Measurements from ENCODE around the gene AACS. TPM values are rescaled to one million over a fixed set of nuclear protein-coding genes. Genes with fewer than 3 reads are reported as not detected.
"Not testable (repeated sequence)": the region's sequence is repeated elsewhere in the genome, so short reads cannot be mapped to it uniquely, and the experiment has no call there.

Gene AACS
- total RNA-seq, 1 donor from 2014 or later, result 21.7 TPM

DNA sequence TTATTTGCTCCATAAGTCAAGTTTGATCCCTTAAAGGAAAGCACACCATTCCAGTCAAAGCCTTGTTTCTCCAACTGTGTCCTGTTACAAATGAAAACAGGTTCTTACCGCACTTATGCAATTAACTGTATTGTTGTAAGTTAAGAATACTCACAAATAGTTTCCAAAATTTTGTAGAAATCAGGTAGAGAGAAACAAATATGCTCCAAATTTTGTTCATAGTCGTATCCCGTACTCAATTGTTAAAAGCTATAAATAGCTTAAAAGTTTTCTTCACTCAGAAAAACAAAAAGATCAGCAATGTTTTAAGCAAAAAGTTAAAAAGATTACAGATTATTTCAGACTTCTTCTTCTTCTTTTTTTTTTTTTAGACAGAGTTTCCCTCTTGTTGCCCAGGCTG, 4.0 kb upstream of the AACS start:
- H3K36me3 ChIP-seq, result no peaks in the 10 kb centered on the region
- H3K27me3 ChIP-seq (ENCODE audit: low read depth), result peaks cover 3% of the 10 kb centered on the region
- H3K4me3 ChIP-seq, result no peak overlapping the region
- H3K27ac ChIP-seq, result no peak overlapping the region
- ATAC-seq, result no peak
- TF ChIP-seq, protein P1, sequence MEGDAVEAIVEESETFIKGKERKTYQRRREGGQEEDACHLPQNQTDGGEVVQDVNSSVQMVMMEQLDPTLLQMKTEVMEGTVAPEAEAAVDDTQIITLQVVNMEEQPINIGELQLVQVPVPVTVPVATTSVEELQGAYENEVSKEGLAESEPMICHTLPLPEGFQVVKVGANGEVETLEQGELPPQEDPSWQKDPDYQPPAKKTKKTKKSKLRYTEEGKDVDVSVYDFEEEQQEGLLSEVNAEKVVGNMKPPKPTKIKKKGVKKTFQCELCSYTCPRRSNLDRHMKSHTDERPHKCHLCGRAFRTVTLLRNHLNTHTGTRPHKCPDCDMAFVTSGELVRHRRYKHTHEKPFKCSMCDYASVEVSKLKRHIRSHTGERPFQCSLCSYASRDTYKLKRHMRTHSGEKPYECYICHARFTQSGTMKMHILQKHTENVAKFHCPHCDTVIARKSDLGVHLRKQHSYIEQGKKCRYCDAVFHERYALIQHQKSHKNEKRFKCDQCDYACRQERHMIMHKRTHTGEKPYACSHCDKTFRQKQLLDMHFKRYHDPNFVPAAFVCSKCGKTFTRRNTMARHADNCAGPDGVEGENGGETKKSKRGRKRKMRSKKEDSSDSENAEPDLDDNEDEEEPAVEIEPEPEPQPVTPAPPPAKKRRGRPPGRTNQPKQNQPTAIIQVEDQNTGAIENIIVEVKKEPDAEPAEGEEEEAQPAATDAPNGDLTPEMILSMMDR (IDR thresholded peaks at IDR 0.05), result no peak
- H3K4me1 ChIP-seq, result peaks cover 15% of the 10 kb centered on the region
- intact Hi-C loops (cut with DNase I), result no loop called here
- DNase-seq, result no peak
- H3K9me3 ChIP-seq, result no peaks in the 10 kb centered on the region

DNA sequence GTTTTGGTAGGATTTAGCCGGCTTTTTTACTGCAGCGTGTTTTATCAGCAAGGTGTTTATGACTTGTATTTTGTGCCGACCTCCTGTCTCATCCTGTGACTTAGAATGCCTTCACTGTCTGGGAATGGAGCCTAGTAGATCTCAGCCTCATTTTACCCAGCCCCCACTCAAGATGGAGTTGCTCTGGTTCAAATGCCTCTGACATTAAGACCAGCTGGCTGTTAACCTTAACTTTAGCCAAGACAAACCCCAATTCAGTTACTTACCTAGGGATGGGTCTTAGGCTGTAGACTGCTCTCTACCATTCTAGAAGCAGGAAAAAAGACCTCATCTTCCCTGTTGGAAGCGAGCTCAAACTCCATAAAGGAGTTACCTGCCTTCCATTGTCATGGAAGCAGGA, 1.7 kb upstream of the AACS start:
- DNase-seq; H3K9me3 ChIP-seq; H3K36me3 ChIP-seq; H3K4me3 ChIP-seq; intact Hi-C loops (cut with DNase I); H3K27ac ChIP-seq; ATAC-seq; H3K27me3 ChIP-seq (ENCODE audit: low read depth): not testable (repeated sequence)
- H3K4me1 ChIP-seq, result peaks cover 15% of the 10 kb centered on the region

DNA sequence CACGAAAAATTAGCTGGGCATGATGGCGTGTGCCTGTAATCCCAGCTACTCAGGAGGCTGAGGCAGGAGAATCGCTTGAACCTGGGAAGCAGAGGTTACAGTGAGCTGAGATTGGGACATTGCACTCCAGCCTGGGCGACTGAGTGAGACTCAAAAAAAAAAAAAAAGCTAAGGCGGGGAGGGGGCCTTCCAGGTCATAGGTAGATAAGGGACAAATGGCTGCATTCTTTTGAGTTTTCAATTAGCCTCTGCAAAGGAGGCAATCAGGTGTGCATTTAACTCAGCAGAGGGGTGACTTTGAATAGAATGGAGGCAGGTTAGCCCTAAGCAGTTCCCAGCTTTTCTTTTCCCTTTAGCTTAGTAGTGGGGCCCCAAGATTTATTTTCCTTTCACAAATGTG, 743 bp upstream of the AACS start:
- no peak for DNase-seq
- peak overlapping the region; percentile 83 for H3K4me3 ChIP-seq

DNA sequence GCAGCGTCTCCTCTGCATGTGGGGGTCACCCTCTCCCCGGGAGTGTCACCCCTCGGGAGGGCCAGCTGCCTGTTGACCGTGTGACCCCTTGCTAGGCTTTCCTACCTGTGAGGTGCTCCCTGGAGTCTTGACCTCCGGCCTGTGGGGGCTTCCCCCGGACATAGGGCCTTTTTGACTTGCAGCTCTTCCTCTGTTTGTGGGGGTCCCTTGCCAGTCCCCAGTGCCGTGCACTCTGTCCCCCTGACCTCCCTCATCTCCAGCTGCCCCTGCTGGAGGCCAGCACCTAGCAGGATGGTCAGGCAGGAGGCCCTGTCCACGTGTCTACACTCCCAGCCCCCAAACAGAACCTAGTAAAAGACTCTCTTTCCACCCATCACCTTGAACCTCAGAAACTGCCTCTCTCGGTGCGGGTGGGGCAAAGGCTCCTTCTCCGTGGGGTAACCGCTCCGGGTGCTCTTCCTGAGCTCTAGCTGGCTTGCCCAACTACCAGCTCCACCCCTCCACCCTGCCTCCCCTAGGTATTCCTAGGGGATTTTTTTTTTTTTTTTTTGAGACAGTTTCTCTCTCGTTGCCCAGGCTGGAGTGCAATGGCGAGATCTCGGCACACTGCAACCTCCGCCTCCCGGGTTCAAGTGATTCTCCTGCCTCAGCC, 810 bp downstream of the AACS start:
- no peaks in the 10 kb centered on the region for H3K27me3 ChIP-seq (ENCODE audit: low read depth)
- peaks cover 15% of the 10 kb centered on the region for H3K4me1 ChIP-seq
- H3K36me3 ChIP-seq, result no peaks in the 10 kb centered on the region
- H3K27ac ChIP-seq, result peak overlapping the region; percentile 72
- TF ChIP-seq, protein P1 (IDR thresholded peaks at IDR 0.05), result no peak
- no peak for DNase-seq
- ATAC-seq, result peak; percentile 2 to 11
- intact Hi-C loops (cut with DNase I), result no loop called here
- H3K9me3 ChIP-seq, result no peaks in the 10 kb centered on the region
- peak overlapping the region; percentile 83 for H3K4me3 ChIP-seq

More for the DNA sequence above, 743 bp upstream of the AACS start:
- no peak for ATAC-seq
- peaks cover 15% of the 10 kb centered on the region for H3K4me1 ChIP-seq
- TF ChIP-seq, protein P1 (IDR thresholded peaks at IDR 0.05), result no peak
- no peak overlapping the region for H3K27ac ChIP-seq
- H3K27me3 ChIP-seq (ENCODE audit: low read depth), result no peaks in the 10 kb centered on the region
- H3K36me3 ChIP-seq, result no peaks in the 10 kb centered on the region
- intact Hi-C loops (cut with DNase I), result no loop called here
- H3K9me3 ChIP-seq, result no peaks in the 10 kb centered on the region

DNA sequence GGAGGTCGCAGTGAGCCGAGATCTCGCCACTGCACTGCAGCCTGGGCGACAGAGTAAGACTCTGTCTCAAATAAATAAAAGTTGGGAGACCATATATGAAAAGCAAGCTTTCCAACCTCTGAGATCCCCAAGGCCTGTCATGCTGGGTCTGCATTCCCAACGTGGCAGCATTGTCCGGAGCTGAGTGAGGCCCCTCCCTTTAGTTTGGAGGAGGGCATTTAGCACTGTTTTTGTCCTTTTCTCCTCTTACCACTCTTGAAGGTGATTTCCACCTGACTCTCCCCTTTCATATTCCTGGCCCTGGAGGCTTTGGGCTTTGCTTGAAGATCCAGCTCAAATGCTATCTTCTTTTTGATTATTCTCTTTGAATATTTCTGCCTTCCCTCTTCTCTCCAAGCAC, 3.2 kb downstream of the AACS start:
- Histone ChIP-seq H3K36me3 (no peaks in the 10 kb centered on the region), H3K9me3 (no peaks in the 10 kb centered on the region), H3K4me1 (peaks cover 15% of the 10 kb centered on the region), H3K27ac (no peak overlapping the region), H3K27me3 (ENCODE audit: low read depth) (no peaks in the 10 kb centered on the region), H3K4me3 (no peak overlapping the region)
- no peak for DNase-seq
- no peak for ATAC-seq
- TF ChIP-seq, protein P1 (IDR thresholded peaks at IDR 0.05), result no peak
- intact Hi-C loops (cut with DNase I), result no loop called here

DNA sequence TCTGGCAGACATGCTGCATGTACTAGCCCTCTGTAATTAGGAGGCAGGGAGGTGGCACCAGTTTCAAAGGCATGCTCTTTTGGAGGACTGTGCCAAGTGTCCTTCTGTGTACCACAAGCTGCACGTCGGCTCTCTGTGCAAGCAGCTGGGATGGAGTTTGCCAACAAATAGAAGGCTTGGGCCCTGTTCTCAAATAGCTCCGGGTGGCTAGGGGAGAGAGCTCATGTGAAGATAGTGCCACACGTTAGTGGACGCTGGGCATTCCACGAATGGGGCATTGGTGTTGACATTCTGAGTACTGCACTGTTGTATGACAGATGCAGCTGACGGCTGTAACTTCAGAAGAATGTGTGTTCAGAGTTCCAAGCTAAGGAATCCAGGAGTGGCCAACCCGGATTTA, 4.4 kb downstream of the AACS start:
- H3K9me3 ChIP-seq, result no peaks in the 10 kb centered on the region
- DNase-seq, result no peak
- H3K27ac ChIP-seq, result no peak overlapping the region
- H3K4me1 ChIP-seq, result peaks cover 10% of the 10 kb centered on the region
- TF ChIP-seq, protein P1 (IDR thresholded peaks at IDR 0.05), result no peak
- intact Hi-C loops (cut with DNase I), result no loop called here
- H3K27me3 ChIP-seq (ENCODE audit: low read depth), result no peaks in the 10 kb centered on the region
- H3K36me3 ChIP-seq, result no peaks in the 10 kb centered on the region
- no peak overlapping the region for H3K4me3 ChIP-seq
- no peak for ATAC-seq
